ENCODE measurements around the gene CFAP157.

GRCh38 chr9:127664324-127664677 lies 42.5 kb upstream of the CFAP157 start:
- TF ChIP-seq GATA2 (IDR thresholded peaks at IDR 0.05; ENCODE audit: low read depth, low read length) = no peak
- TF ChIP-seq GATA3 (IDR thresholded peaks at IDR 0.05; ENCODE audit: low read depth, low read length) = no peak
